ENCODE data around the gene ZNF385A. TPM values are rescaled to one million over a fixed set of nuclear protein-coding genes. Genes with fewer than 3 reads are reported as not detected.

The ZNF385A gene
- total and polyA plus RNA-seq, 2 of the 13 experiments (the other 11 are each of a cell fraction or from before 2014, with no cell fraction given), result 0.44 to 0.67 TPM

DNA sequence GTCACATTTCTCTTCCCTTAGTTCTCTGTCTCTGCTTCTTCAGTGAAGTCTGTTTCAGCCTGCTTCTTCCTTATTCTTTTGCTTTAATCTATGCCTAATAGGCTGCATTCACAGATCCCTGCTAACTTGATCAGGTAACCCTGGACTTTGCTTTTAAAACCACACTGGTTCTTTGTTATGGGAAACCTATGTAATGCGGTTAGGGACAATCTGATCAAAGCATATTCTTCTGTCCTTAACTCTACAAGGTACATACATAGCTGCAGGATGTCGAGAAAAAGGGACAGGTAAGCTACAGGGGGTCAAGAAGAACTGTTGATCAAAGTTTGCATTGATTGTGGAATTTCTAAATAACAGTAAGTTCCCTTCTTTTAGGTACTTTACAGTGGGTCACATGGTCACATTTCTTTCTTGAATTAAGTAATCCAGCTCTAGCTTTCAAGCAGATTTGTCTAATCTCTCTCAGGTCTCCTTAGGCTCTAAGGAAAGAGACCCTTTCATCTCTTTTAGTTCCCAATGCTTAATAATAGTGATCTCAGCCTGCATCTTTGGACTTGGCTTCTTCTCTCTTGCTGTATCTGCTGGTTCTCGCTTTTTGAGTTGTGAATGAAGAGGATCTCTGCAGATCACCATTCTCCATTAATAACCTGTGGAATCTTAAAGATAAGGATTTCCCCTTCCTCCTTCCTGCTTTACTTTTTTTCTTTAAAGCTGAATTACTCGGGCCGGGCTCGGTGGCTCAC lies 55.8 kb downstream of the ZNF385A start (continued):
- TF ChIP-seq, protein P1, sequence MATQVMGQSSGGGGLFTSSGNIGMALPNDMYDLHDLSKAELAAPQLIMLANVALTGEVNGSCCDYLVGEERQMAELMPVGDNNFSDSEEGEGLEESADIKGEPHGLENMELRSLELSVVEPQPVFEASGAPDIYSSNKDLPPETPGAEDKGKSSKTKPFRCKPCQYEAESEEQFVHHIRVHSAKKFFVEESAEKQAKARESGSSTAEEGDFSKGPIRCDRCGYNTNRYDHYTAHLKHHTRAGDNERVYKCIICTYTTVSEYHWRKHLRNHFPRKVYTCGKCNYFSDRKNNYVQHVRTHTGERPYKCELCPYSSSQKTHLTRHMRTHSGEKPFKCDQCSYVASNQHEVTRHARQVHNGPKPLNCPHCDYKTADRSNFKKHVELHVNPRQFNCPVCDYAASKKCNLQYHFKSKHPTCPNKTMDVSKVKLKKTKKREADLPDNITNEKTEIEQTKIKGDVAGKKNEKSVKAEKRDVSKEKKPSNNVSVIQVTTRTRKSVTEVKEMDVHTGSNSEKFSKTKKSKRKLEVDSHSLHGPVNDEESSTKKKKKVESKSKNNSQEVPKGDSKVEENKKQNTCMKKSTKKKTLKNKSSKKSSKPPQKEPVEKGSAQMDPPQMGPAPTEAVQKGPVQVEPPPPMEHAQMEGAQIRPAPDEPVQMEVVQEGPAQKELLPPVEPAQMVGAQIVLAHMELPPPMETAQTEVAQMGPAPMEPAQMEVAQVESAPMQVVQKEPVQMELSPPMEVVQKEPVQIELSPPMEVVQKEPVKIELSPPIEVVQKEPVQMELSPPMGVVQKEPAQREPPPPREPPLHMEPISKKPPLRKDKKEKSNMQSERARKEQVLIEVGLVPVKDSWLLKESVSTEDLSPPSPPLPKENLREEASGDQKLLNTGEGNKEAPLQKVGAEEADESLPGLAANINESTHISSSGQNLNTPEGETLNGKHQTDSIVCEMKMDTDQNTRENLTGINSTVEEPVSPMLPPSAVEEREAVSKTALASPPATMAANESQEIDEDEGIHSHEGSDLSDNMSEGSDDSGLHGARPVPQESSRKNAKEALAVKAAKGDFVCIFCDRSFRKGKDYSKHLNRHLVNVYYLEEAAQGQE (IDR thresholded peaks at IDR 0.05; ENCODE audit: borderline replicate concordance in 1 of 2, low read depth in 1 of 2, low read length in 2 of 2), result no peak
- TF ChIP-seq FOXA1 (IDR thresholded peaks at IDR 0.05), result no peak
- peak; percentile 42; the same call in 1 of the 2 replicates for TF ChIP-seq FOXA1 (CRISPR knock-in tag; IDR thresholded peaks at IDR 0.05)
- no peak for TF ChIP-seq ZNF563 (CRISPR knock-in tag; IDR thresholded peaks at IDR 0.05)
- TF ChIP-seq, protein P2, sequence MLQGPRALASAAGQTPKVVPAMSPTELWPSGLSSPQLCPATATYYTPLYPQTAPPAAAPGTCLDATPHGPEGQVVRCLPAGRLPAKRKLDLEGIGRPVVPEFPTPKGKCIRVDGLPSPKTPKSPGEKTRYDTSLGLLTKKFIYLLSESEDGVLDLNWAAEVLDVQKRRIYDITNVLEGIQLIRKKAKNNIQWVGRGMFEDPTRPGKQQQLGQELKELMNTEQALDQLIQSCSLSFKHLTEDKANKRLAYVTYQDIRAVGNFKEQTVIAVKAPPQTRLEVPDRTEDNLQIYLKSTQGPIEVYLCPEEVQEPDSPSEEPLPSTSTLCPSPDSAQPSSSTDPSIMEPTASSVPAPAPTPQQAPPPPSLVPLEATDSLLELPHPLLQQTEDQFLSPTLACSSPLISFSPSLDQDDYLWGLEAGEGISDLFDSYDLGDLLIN (CRISPR knock-in tag; IDR thresholded peaks at IDR 0.05; ENCODE audit: borderline replicate concordance), result no peak
- peak; percentile 57 for TF ChIP-seq CREM (IDR thresholded peaks at IDR 0.05)
- TF ChIP-seq CREM (CRISPR knock-in tag; IDR thresholded peaks at IDR 0.05), result no peak
- peak; percentile 72; the same call in 1 of the 2 replicates for TF ChIP-seq MBD4 (IDR thresholded peaks at IDR 0.05; ENCODE audit: borderline replicate concordance, low read length)
- TF ChIP-seq MED1 (CRISPR knock-in tag; IDR thresholded peaks at IDR 0.05), result peak; percentile 9; the same call in 1 of the 2 replicates
- TF ChIP-seq ZSCAN25 (CRISPR knock-in tag; IDR thresholded peaks at IDR 0.05), result no peak
- no peak for TF ChIP-seq ZBTB7B (CRISPR knock-in tag; IDR thresholded peaks at IDR 0.05)
- TF ChIP-seq CBFB (CRISPR knock-in tag; IDR thresholded peaks at IDR 0.05), result peak; percentile 42; the same call in 1 of the 2 replicates
- peak; percentile 75 for TF ChIP-seq TEAD3 (CRISPR knock-in tag; optimal IDR thresholded peaks at IDR 0.05; ENCODE audit: borderline replicate concordance)
- TF ChIP-seq NCOA1 (CRISPR knock-in tag; IDR thresholded peaks at IDR 0.05), result peak; percentile 25; the same call in 1 of the 2 replicates
- TF ChIP-seq, protein P3, sequence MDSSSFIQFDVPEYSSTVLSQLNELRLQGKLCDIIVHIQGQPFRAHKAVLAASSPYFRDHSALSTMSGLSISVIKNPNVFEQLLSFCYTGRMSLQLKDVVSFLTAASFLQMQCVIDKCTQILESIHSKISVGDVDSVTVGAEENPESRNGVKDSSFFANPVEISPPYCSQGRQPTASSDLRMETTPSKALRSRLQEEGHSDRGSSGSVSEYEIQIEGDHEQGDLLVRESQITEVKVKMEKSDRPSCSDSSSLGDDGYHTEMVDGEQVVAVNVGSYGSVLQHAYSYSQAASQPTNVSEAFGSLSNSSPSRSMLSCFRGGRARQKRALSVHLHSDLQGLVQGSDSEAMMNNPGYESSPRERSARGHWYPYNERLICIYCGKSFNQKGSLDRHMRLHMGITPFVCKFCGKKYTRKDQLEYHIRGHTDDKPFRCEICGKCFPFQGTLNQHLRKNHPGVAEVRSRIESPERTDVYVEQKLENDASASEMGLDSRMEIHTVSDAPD (CRISPR knock-in tag; IDR thresholded peaks at IDR 0.05), result 0 out of 2 replicates have a peak, but pooled peaks have one; percentile 55
- TF ChIP-seq, protein P4, sequence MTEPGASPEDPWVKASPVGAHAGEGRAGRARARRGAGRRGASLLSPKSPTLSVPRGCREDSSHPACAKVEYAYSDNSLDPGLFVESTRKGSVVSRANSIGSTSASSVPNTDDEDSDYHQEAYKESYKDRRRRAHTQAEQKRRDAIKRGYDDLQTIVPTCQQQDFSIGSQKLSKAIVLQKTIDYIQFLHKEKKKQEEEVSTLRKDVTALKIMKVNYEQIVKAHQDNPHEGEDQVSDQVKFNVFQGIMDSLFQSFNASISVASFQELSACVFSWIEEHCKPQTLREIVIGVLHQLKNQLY (CRISPR knock-in tag; IDR thresholded peaks at IDR 0.05), result 0 out of 2 replicates have a peak, but pooled peaks have one; percentile 0
- TF ChIP-seq, protein P5, sequence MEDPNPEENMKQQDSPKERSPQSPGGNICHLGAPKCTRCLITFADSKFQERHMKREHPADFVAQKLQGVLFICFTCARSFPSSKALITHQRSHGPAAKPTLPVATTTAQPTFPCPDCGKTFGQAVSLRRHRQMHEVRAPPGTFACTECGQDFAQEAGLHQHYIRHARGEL (CRISPR knock-in tag; IDR thresholded peaks at IDR 0.05), result no peak
- TF ChIP-seq, protein P6, sequence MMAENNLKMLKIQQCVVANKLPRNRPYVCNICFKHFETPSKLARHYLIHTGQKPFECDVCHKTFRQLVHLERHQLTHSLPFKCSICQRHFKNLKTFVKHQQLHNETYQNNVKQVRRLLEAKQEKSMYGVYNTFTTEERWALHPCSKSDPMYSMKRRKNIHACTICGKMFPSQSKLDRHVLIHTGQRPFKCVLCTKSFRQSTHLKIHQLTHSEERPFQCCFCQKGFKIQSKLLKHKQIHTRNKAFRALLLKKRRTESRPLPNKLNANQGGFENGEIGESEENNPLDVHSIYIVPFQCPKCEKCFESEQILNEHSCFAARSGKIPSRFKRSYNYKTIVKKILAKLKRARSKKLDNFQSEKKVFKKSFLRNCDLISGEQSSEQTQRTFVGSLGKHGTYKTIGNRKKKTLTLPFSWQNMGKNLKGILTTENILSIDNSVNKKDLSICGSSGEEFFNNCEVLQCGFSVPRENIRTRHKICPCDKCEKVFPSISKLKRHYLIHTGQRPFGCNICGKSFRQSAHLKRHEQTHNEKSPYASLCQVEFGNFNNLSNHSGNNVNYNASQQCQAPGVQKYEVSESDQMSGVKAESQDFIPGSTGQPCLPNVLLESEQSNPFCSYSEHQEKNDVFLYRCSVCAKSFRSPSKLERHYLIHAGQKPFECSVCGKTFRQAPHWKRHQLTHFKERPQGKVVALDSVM (CRISPR knock-in tag; IDR thresholded peaks at IDR 0.05), result 0 out of 2 replicates have a peak, but pooled peaks have one; percentile 1
- TF ChIP-seq, protein P7, sequence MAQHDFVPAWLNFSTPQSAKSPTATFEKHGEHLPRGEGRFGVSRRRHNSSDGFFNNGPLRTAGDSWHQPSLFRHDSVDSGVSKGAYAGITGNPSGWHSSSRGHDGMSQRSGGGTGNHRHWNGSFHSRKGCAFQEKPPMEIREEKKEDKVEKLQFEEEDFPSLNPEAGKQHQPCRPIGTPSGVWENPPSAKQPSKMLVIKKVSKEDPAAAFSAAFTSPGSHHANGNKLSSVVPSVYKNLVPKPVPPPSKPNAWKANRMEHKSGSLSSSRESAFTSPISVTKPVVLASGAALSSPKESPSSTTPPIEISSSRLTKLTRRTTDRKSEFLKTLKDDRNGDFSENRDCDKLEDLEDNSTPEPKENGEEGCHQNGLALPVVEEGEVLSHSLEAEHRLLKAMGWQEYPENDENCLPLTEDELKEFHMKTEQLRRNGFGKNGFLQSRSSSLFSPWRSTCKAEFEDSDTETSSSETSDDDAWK (CRISPR knock-in tag; IDR thresholded peaks at IDR 0.05), result no peak

Measured in HepG2 (cell line).